HG03521 (cell line): ENCODE measurements around the gene CCDC116.
"Not testable (repeated sequence)": the region's sequence is repeated elsewhere in the genome, so short reads cannot be mapped to it uniquely, and the experiment has no call there.

Source experiments
- ATAC-seq: cut with Tn5 transposase; IDR thresholded peaks from one replicate; pipeline ENCODE4 v1.9.1; 2021; ENCODE audit warnings: mild to moderate bottlenecking, moderate library complexity; ENCODE audit not compliant: unreplicated experiment

The CCDC116 gene

DNA sequence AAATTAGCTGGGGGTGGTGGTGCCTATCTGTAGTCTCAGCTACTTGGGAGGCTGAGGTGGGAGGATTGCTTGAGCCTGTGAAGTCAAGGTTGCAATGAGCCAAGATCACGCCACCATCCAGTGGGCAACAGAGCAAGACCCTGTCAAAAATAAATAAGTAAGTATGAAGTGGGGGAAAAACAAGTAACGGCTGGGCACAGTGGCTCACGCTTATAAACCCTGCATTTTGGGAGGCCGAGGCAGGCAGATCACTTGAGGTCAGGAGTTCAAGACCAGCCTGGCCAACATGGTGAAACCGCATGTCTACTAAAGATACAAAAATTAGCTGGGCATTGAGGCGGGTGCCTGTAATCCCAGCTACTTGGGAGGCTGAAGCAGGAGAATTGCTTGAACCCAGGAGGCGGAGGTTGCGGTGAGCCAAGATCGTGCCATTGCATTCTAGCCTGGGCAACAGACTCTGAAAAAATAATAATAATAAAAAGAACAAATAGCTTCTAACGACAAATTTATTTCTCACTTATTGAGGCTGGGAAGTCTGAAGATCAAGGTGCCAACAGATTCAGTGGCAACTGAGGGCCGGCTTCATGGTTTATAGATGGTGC, 22.9 kb upstream of the CCDC116 start:
- ATAC-seq: not testable (repeated sequence)

DNA sequence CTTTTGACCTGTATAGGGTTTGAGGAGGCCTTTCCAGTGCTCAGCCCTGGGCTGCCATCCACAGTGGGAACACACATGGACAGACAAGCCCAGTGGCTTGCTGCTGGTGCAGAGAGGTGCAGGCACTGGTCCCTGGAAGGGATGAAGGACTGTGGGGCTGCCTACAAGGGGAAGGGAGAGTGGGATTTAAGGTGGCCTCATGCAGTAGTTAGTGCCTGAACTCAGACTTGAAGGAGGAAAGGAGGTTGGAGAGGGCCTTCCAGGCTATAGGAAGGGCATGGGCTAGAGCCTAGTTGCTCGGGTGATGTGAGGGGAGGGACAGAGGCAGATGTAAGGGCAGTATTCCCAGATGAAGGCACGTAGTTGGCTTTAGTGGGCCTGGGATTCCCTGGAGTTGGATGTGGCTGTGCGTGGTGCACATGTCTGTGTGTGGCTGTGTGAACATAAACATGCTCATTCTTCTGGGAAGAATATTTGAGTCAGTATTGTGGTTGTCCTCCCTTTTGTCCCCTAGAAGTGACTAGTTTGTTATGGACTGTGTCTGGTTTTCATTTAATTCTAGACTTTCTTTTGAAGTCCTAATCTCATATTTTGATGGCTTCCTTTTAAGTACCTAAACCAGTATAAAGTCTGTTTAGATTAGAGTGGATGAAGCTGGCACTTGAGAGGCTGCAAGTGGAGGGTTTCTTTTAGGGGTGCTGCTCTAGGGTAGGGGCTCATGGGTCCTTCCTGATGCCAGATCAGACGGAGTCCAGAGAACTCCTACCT, 21.2 kb upstream of the CCDC116 start:
- no peak for ATAC-seq

DNA sequence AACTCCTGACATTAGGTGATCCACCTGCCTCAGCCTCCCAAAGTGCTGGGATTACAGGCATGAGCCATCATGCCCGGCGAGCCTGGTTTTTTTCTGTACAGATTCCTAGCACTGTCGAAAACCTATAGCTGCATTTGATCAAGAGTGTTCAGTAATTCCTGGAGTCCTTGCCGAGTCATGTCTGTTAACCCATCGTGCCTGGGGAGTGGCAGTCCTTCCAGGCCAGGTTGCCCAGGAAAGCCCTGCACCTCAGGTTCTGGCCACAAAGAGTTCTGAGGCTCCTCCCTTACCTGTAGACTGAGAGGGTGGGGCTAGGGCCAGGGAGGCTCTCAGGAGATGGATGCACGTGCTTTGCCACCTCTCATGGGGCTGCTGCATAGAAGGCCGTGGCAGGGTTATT, 19.7 kb upstream of the CCDC116 start:
- no peak for ATAC-seq

DNA sequence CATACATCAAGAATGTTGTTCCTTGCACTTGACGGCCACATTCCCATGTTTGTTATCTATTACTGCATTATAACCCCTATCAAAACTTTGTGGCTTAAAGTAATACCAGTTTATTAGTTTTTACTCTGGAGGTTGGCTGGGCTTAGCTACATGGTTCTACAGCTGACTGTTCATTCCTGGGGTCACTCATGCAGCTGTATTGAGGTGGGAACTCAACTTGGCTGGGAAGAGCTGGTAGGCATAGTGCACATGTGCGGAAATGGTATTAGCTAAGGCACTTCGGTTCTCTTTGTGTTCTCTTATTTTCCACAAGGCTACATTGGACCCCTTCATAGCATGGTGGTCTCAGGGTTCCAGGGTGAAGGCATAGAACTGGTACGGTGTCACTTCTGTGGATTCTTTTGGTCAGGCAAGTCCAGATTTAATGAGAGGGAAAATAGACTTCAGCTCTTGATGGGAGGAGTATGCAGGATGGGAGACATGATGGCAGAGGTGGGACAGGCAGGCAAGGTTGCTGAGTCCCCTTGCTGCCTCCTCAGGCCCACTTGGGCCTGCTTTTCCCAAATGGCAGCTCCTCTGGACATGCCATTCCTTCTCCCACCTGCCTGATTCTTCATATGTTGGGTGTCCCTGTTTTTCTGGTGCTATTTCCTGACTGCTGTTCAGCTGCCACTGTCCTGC, 18.9 kb upstream of the CCDC116 start:
- no peak for ATAC-seq

DNA sequence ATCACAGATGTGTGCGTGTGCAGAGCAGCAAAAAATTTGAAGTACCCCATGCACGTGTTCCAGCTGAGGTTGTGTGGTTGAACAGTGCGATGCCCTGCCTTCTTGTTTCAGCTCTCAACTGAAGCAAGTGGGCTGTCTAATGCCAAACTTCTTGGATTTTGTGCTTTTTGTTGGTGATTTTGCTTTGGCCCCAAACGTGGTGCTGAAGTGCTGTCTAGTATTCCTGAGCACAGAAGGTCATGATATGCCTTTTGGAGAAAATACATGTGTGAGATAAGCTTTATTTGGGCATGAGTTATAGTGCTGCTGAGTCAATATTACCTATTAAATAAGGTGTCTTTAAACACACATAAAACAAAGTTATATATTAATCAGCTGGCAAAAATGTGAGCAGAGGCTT, 16.8 kb upstream of the CCDC116 start:
- ATAC-seq: no peak

DNA sequence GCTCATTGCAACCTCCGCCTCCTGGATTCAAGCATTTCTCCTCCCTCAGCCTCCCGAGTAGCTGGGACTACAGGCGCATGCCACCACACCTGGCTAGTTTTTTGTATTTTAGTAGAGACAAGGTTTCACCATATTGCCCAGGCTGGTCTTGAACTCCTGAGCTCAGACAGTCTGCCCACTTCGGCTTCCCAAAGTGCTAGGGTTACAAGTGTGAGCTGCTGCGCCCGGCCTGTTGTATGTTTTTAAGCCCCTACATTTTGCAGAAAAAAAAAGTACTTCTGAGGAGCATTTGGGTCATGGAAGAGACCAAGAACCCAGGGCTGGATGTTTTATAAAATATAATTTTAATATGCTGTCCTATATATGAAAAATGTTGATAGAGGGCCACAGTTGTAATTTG, 15.2 kb upstream of the CCDC116 start:
- ATAC-seq: not testable (repeated sequence)

DNA sequence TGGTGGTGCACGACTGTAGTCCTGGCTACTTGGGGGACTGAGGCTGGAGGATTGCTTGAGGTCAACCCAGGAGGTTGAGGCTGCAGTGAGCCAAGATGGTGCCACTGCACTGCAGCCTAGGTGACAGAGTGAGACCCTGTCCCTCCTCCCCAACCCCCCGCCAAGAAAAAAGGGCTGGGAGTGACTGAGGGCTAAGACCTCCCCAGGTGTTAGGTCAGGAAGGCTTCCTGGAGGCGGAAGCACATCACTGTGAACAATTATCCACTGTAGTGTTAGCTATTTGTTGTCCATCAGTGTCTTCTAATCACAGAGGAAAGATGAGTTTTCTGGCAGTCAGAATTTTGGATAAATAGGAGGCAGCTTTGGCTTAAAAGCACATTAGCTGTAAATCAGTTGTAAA, 11.5 kb upstream of the CCDC116 start:
- no peak for ATAC-seq

DNA sequence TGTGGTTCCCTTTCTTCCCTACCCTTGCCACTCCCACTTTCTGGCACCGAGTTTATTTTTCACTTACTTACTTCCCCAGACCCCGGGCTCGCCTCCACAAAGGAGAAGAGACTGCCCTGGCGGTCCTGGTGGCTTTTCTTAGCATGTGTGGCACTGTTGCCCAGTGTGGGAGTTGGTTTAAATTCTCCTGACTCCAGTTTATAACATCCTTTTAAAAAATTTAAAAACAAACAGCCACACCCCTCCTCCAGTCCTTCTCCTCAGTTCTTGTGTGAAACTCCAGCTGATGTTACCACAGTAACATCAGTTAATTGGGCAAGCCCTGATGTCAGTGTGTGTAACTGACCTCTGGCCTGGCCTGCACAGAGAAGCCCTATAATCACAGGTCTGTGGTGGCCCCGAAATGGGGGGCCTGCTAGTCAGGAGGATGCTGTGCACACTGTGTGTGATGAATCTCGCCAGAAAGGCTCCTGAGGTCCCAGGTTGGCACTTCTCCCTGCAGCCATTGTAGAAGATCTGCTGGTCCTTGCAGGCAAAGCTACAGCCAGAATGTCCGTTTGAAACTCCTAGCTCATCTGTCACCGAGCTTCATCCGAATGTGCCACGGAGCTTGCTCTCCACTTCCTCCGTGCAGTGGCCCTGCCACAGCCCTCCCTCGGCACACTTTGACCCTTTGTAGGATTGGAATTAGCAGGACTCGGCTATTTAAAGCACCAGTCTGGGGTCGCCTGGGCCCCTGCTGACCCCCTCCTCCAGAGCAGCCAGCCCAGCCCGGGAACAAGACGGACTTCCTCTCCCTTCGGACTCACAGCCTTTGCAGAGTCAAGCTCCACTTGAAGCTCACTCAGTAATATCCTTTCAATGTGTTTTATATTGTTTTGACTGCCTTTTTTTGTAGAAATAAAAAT, 10.3 kb upstream of the CCDC116 start:
- no peak for ATAC-seq

DNA sequence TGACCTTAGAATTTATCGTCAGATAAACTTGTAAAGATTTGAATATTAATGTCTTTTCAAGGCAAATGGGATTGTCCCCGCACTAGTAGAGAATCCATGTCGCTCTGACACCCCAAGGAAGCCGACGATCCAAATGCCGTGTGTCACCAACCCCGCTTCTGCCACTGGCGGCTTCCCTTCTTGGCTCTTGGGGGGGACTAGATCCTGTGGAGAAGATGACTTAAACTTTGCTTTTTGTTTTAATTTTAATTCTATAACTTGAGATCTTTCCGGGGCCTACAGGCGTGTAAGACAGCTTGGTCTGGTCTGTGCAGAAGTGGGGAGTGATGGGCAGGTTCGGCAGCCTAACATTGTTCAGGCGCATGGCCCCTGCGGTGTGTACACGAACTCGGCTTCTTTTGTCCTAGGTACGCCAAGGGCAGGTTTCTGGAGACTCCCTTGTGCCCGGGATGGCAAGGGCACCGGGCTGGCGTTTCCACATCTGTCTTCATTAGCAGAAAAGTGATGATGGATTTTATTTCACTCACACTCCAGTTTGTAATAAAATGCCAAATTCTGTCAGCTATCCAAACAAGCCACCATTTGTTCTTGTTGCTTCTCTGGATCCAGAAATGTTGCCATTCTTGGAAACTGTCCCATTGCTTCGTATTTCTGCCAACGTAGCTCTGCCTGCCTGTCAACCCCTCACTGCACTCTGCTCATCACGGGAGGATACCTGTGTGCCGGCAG, 9.5 kb upstream of the CCDC116 start:
- no peak for ATAC-seq

DNA sequence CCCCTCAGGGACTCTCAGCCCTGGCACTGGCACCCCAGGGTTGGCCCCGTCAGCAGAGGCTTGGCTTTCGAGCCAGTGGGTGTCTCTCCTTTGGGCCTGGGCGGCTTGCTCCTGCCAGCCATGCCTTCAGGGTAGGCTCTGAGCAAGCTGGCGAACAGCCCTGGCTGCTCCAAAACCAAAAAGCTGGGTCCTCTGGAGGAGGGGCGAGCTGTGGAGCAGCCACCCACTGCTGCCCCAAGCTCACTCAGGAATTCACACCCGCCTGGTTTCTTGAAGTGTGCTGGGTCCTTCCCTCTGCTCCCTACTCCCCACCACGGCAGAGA, 9.0 kb upstream of the CCDC116 start:
- ATAC-seq: no peak

DNA sequence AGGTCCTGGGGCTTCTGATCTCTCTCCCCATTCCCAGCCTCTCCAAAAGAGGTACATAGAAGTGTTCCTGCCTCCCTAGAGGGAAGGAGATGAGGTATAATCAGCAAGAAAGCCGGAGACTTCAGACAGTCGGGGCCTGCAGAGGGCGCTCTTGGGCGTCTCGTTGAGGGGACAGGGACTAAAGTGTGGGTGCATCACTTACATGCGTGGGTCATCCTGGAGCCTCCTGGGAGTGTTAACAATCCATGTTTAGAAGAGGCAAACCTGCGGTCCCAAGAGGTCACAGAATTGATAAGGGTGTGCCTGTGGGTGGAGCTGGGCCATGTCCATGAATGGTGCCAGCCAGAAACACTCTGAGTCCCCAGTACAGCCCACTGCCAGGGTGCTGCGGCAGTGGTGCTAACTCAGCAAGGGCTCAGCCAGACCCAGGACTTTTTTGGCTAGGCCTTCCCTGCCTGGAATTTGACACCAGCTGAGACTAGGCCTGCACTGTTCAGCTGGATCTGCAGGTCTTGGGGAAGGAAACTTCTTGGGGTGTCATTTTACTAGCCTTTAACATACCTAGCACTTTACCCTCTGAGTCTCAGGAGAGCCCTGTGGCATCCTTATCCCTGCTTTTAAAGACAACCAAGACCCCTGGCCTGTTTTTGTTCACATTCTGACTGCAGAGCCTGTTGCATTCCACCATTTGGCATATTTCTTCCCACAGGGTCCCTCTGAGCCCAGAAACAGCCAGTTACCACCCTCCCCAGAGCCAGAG, 8.3 kb upstream of the CCDC116 start:
- ATAC-seq: no peak

DNA sequence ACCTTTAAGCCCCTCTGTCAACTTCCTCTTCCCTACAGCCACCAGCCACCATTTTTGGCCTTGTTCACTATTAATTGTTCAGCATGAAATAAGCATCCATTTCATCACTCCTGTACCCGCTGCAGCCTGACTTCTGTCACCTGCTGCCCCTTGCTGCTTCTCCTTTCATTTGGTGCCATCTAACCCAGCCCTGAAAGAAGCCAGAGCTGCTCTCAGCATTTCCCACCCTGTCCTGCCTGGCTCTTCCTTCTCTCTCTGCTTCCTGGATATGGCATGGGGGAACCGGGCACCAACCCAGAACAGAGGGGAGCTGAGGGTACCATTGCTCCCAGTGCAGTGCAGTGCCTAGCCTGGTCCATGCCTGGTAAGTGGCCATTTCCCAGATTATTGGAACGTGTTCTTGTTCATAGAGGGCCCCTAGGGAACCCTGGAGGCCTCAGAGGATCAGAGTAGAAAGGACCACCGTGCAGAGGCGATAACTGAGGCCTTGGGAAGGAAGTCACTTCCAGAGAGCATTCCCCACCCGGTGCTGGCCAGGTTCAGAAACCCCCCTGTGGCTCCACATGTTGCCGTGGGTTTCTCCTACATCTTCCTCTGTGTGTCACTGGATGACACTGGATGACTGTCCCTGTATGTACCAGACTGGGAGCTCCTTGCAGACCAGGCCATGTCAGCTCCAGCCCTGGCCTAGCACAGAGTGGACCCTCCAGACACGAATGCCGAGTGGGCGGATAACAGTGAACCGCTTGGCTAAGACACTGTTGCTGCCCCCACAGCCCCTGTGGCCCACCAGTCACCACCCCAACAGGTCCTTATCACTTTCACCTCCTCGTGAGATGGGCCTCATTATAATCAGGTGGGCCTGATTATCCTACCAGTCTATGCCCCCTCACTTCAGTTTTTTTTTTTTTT, 7.4 kb upstream of the CCDC116 start:
- ATAC-seq: no peak

DNA sequence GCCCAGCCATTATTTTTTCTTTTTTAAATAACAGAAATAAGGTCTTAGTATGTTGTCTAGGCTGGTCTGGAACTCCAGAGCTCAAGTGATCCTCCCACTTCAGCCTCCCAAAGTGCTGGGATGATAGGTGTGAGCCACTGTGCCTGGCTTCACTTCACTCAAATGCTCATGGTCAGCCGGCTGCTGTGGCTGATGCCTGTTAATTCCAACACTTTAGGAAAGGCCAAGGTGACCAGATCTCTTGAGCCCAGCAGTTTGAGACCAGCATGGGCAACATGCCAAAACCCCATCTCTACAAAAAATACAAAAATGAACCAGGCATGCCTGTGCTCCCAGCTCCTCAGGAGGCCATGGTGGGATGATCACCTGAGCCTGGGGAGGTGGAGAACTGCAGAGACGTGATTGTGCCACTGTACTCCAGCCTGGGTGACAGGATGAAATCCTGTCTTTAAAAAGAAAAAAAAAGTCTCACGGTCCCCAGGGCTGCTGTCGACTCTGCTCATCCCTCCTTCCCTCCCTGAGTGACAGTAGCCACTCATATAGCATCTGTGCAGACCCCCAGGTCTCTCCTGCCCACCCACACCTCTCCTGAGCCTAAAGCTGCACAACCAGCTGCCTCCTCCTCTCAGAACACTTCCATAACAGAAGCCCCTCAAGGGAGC, 6.4 kb upstream of the CCDC116 start:
- ATAC-seq: no peak

DNA sequence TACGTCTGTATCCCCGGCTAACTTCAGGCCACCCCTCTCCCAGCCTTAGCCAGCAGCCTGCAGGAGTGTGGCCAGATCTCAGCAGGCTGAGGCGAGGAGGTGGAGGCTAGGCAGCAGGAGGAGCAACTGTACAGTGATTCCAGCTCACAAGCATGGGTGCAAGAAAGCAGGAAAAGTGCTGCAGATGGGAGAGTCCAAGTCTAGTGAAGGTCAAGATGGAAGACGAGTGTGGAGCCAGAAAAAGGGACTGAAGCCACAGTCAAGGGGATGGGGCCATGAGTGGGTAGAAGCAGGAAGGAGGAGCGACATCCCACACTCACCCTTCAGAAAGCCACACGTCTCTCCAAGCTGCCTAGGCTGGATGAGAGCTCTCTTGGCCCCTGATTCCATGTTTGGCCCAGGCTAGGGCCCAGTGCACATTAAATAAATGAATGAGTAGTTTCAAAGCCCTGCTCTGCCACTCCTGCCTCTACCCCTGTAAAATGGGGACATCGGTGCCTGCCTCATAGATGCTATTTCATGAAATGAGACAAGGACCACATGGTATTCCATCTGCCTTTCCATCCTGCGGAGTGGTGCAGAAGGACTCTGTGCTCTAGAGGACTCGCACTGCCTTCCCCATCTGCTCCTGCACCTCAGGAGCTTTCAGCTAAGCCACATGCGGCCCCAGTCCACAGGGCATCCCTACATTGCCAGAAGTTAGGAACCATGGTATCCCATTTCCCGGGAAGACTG, 5.7 kb upstream of the CCDC116 start:
- ATAC-seq: no peak

DNA sequence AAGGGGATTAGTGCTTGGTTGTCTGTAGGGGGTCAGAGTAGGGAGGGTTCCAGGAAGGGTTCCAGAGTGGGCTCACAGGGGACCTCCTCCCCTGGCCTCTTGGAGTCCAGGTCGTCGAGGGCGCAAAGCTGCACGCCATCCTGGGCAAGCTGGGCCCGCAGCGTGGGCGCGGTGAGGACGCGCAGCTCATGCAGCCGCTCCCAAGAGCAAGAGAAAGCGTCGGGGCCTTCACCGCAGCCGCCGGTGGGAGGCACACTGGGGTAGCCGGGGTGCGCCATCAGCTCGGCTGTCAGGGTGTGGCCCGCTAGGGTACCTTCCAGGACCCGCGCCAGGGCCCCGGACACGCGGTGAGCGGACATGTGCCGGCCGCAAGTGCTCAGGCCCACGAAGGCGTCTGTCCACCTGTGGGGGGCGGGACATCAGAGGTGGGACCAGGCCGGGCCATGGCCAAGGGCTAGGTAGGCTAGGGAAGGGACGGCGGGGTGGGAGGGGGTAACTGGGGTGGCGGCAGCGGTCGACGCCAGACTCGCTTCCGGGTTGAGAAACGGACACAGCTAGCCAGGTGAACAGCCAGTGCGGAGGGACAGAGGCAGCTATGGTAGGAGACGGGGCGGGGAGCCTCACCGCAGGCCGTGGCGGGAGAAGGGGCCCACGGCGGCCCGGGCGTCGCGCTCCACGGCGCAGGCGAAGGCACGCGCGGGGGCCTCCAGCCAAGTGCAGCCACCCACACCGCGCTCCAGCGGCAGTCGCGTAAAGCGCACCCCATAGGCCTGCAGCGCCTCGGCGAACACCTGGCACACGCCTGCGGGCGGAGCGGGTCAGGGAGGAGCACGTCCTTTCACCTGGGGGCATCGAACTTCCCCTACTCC, 3.9 kb upstream of the CCDC116 start:
- peak; percentile 11 for ATAC-seq

DNA sequence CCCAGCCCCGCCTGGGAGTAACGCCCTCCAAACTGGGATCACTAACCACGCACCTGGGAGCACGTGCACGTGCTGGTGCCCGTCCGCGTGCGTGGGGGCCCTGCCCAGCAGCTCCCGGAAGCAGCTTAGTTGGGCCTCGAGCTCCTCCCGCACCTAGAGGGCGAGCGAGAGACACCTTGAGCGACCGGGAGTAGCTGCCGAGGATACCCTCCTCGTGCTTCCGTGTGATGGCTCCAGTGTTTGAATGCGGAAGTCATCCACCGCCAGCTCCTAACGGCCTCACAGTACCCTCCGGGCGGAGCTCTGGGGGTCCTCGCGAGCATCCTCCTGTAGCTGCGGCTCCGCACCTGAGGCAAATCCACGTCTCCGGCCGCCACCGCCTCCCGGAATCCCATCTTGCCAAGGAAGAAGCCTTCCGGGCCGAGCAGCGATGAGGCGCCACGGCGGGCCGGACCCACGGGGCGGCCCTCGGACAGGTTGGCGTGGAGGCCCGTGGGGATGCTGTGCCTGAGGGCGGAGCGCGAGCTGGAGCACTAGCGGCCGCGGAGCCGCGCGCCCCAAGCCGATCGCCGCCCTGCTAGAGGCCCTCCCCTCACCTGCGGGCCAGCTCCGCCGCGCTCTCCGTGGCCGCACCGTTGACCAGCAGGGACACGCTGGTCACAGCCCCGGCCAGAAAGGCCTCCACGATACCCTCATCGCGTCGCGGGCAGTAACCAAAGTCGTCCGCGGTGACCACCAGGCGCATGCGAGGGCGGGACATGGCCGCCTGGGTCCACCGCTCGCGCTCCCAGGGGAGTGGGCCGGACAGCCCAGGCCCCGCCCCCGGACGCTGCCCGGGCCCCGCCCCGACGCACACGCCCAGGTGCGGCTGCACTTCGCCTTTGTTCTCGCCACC, 3.1 kb upstream of the CCDC116 start, which contains the start of gene YDJC:
YDJC (minus strand) TSS at position 768 of the 895 bp plus-strand sequence; CDS start at position 760, 8 bp downstream.
- ATAC-seq: peak; percentile 73
